Measurements from ENCODE around the gene DSCAM.

DNA sequence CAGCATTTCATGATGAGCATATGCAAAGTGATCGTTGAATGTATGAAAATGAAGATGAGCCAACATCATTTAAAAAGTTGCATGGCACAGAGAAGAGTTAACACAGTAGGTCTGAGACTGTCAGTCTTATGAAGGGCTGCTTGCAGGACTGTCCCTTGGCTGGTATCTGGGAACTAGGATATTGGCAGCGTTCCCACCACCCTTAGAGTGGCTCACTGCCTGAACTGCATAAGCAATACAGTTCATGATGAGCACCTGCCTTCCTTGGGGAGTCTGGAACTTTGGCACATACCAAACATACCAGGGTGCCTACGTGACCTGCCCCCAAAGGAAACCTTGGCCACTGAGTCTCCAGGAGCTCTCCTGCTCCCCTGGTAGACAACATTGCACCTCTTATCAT, 161.8 kb downstream of the DSCAM start:
- no peak for TF ChIP-seq CEBPB (IDR thresholded peaks at IDR 0.05)
- TF ChIP-seq FOXM1 (IDR thresholded peaks at IDR 0.05; ENCODE audit: borderline replicate concordance, low read depth), result no peak
- TF ChIP-seq TEAD4 (IDR thresholded peaks at IDR 0.05), result no peak
- TF ChIP-seq, protein P1, sequence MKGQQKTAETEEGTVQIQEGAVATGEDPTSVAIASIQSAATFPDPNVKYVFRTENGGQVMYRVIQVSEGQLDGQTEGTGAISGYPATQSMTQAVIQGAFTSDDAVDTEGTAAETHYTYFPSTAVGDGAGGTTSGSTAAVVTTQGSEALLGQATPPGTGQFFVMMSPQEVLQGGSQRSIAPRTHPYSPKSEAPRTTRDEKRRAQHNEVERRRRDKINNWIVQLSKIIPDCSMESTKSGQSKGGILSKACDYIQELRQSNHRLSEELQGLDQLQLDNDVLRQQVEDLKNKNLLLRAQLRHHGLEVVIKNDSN (IDR thresholded peaks at IDR 0.05), result no peak
- TF ChIP-seq, protein P2, sequence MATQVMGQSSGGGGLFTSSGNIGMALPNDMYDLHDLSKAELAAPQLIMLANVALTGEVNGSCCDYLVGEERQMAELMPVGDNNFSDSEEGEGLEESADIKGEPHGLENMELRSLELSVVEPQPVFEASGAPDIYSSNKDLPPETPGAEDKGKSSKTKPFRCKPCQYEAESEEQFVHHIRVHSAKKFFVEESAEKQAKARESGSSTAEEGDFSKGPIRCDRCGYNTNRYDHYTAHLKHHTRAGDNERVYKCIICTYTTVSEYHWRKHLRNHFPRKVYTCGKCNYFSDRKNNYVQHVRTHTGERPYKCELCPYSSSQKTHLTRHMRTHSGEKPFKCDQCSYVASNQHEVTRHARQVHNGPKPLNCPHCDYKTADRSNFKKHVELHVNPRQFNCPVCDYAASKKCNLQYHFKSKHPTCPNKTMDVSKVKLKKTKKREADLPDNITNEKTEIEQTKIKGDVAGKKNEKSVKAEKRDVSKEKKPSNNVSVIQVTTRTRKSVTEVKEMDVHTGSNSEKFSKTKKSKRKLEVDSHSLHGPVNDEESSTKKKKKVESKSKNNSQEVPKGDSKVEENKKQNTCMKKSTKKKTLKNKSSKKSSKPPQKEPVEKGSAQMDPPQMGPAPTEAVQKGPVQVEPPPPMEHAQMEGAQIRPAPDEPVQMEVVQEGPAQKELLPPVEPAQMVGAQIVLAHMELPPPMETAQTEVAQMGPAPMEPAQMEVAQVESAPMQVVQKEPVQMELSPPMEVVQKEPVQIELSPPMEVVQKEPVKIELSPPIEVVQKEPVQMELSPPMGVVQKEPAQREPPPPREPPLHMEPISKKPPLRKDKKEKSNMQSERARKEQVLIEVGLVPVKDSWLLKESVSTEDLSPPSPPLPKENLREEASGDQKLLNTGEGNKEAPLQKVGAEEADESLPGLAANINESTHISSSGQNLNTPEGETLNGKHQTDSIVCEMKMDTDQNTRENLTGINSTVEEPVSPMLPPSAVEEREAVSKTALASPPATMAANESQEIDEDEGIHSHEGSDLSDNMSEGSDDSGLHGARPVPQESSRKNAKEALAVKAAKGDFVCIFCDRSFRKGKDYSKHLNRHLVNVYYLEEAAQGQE (IDR thresholded peaks at IDR 0.05; ENCODE audit: low read depth), result no peak
- TF ChIP-seq, protein P3, sequence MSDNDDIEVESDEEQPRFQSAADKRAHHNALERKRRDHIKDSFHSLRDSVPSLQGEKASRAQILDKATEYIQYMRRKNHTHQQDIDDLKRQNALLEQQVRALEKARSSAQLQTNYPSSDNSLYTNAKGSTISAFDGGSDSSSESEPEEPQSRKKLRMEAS (IDR thresholded peaks at IDR 0.05), result no peak
- TF ChIP-seq EP300 (IDR thresholded peaks at IDR 0.05; ENCODE audit: borderline replicate concordance), result no peak
- no peak for TF ChIP-seq TAF1 (IDR thresholded peaks at IDR 0.05; ENCODE audit: low read depth)

All from Ishikawa (cell line).